ENCODE results near the gene C1QTNF6.
"Not testable (repeated sequence)": the region's sequence is repeated elsewhere in the genome, so short reads cannot be mapped to it uniquely, and the experiment has no call there.

The C1QTNF6 gene

GRCh38 chr22:37176464-37177061, 11.5 kb downstream of the C1QTNF6 start:
- DNase-seq (ENCODE audit: low spot score), result no peak

- no peak for DNase-seq (ENCODE audit: low spot score)
These were observed 12.4 kb downstream of the C1QTNF6 start for GRCh38 chr22:37175414-37176281.

GRCh38 chr22:37174964-37175363, 13.1 kb downstream of the C1QTNF6 start:
- DNase-seq (ENCODE audit: low spot score), result no peak

GRCh38 chr22:37173709-37174108, 14.3 kb downstream of the C1QTNF6 start:
- no peak for DNase-seq (ENCODE audit: low spot score)

GRCh38 chr22:37172266-37173245, 15.5 kb downstream of the C1QTNF6 start:
- DNase-seq (ENCODE audit: low spot score), result no peak

- no peak for DNase-seq (ENCODE audit: low spot score)
These were observed 16.4 kb downstream of the C1QTNF6 start for GRCh38 chr22:37171662-37172061.

- not testable (repeated sequence) for DNase-seq (ENCODE audit: low spot score)
These were observed 17.2 kb downstream of the C1QTNF6 start for GRCh38 chr22:37170689-37171405.

- DNase-seq (ENCODE audit: low spot score), result no peak
These were observed 17.9 kb downstream of the C1QTNF6 start for GRCh38 chr22:37169947-37170688.

GRCh38 chr22:37169406-37169805, 18.6 kb downstream of the C1QTNF6 start:
- DNase-seq (ENCODE audit: low spot score), result no peak

GRCh38 chr22:37167981-37168647, 19.9 kb downstream of the C1QTNF6 start:
- DNase-seq (ENCODE audit: low spot score), result no peak

GRCh38 chr22:37167176-37167980, 20.7 kb downstream of the C1QTNF6 start:
- DNase-seq (ENCODE audit: low spot score), result no peak

- peak; percentile 73 for DNase-seq (ENCODE audit: low spot score)
These were observed 21.4 kb downstream of the C1QTNF6 start for GRCh38 chr22:37166675-37167066.

GRCh38 chr22:37165940-37166674, 21.9 kb downstream of the C1QTNF6 start:
- no peak for DNase-seq (ENCODE audit: low spot score)

- DNase-seq (ENCODE audit: low spot score), result no peak
These were observed 23.0 kb downstream of the C1QTNF6 start for GRCh38 chr22:37165066-37165465.

- no peak for DNase-seq (ENCODE audit: low spot score)
These were observed 23.6 kb downstream of the C1QTNF6 start for GRCh38 chr22:37164505-37164887.

- DNase-seq (ENCODE audit: low spot score), result no peak
These were observed 24.2 kb downstream of the C1QTNF6 start for GRCh38 chr22:37163575-37164504.

- no peak for DNase-seq (ENCODE audit: low spot score)
These were observed 25.0 kb downstream of the C1QTNF6 start for GRCh38 chr22:37163096-37163489.
